Right lobe of liver (tissue), 6 donors: ENCODE results near the gene TNRC18. TPM values are rescaled to one million over a fixed set of nuclear protein-coding genes. Genes with fewer than 3 reads are reported as not detected.

Experiments used
- ATAC-seq, 4 donors: fragments of 200-7000 bp; cut with Tn5 transposase; one replicate each; pipeline ENCODE4 v1.9.1; 2020; ENCODE audit warnings: mild to moderate bottlenecking in 4 of 4, moderate library complexity in 4 of 4
- DNase-seq, 3 donors: peaks; one replicate each; pipeline ENCODE4 v3.0.0-alpha.2; 2020
- H3K27ac ChIP-seq, 3 donors: fragments of 200-600 bp; one replicate each; pipeline ENCODE4 v1.8.0; 2022
- H3K27me3 ChIP-seq, 2 donors: fragments of 200-600 bp; one replicate each; pipeline ENCODE4 v1.8.0; 2022
- H3K36me3 ChIP-seq, 4 donors: fragments of 200-600 bp; sonication (generic) in 1 of 4; one replicate each; pipeline versions ENCODE4 v1.5.1 to v1.8.0; 2017 to 2022; ENCODE audit warnings: control low read depth in 1 of 4
- H3K4me1 ChIP-seq, 4 donors: fragments of 200-600 bp; sonication (generic) in 1 of 4; one replicate each; pipeline versions ENCODE4 v1.5.1 to v1.8.0; 2017 to 2022; ENCODE audit warnings: control low read depth in 1 of 4
- H3K4me3 ChIP-seq, 3 donors: fragments of 200-600 bp; one replicate each; pipeline ENCODE4 v1.8.0; 2022
- H3K9me3 ChIP-seq, 4 donors: fragments of 200-600 bp; sonication (generic) in 1 of 4; one replicate each; pipeline versions ENCODE4 v1.5.1 to v1.8.0; 2017 to 2022; ENCODE audit warnings: control low read depth in 1 of 4
- POLR2A ChIP-seq: fragments of 450-650 bp; IDR thresholded peaks from one replicate; pipeline ENCODE4 v1.6.1; 2017; ENCODE audit warnings: antibody characterized with exemption, mild to moderate bottlenecking
- WGBS: methylation state at CpG from one replicate; pipeline ENCODE4 v1.1.6; 2018; ENCODE audit warnings: low coverage, low lambda C conversion rate; ENCODE audit not compliant: insufficient coverage; ENCODE audit errors: missing lambda C conversion rate; 5-methylcytosine and 5-hydroxymethylcytosine counted together
- intact Hi-C, 2 donors: fragments of 100-400 bp; cut with DNase I; formaldehyde crosslinking; loops; one replicate each; pipeline versions ENCODE4 v1.11.2 to v1.14.1; 2022
- total RNA-seq, 6 experiments: library from RNA; depleted of rRNA in 2 of 6; stranded (reverse); fragments of >200 nt in 2 of 6; fragmentation: NEBNext Ultra II Directional in 3 of 6; extraction: Animal tissue kit (Norgen Biotek cat#: 25700) in 3 of 6; gene quantifications; one replicate each; pipeline versions ENCODE4 v1.1.0 to v1.2.4, GENCODE V29; 2016 to 2023
- TF ChIP-seq, protein P1 (sequence below), 4 donors: fragments of 200-600 bp in 3 of 4; fragments of 450-650 bp in 1 of 4; IDR thresholded peaks; one replicate each; pipeline versions ENCODE4 v1.5.1 to v1.8.0; 2016 to 2022; ENCODE audit warnings: antibody characterized with exemption in 4 of 4, mild to moderate bottlenecking in 2 of 4
- donor health status: DM: no; HTN: yes; CAD: no.
- donor health status: DM: no; HTN: no; CAD: no.
- donor health status: DM: no; HTN: no; CAD: no.
- donor health status: DM: no; HTN: yes; CAD: no.
- donor health status: DM: no; HTN: yes; CAD: no.

Gene TNRC18
- total RNA-seq, 6 experiments from 2014 or later = 27.0 to 36.9 (median 30.5) TPM

DNA sequence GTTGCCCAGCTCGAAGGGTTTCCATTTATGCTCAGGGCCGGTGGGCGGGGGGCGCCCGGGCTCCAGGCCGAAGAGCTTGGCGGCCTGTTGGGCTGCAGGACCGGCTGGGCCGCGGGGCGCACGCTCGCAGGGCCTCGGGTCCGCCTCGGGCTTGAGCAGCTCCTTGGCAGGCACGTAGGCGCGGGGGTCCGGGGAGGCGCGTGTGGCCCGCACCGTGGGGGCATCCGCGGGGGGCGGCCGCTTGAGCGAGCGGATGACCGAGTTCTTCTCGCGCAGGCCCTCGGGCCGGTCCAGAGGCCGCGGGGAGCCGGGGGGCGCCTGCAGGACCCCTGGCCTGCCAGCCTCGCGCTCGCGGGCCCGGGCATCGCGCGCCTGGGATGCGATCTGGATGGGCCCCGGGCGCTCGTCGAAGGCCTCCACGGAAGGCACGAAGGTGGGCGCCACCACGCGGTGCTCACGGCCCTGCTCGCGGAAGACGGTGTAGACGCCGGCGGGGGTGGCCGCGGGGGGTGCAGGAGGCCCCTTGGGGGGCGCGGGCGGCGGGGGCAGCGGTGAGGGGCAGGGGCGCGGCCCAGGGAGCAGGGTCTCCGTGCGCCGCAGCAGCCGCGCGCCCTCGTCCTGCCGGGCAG, 35.2 kb downstream of the TNRC18 start:
- TF ChIP-seq, protein P1, sequence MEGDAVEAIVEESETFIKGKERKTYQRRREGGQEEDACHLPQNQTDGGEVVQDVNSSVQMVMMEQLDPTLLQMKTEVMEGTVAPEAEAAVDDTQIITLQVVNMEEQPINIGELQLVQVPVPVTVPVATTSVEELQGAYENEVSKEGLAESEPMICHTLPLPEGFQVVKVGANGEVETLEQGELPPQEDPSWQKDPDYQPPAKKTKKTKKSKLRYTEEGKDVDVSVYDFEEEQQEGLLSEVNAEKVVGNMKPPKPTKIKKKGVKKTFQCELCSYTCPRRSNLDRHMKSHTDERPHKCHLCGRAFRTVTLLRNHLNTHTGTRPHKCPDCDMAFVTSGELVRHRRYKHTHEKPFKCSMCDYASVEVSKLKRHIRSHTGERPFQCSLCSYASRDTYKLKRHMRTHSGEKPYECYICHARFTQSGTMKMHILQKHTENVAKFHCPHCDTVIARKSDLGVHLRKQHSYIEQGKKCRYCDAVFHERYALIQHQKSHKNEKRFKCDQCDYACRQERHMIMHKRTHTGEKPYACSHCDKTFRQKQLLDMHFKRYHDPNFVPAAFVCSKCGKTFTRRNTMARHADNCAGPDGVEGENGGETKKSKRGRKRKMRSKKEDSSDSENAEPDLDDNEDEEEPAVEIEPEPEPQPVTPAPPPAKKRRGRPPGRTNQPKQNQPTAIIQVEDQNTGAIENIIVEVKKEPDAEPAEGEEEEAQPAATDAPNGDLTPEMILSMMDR (IDR thresholded peaks at IDR 0.05) = no peak
- TF ChIP-seq POLR2A = no peak
- H3K9me3 ChIP-seq = no peaks in the 10 kb centered on the region
- WGBS = no CpG with 5 or more reads among the region's 81 CpGs
- H3K27ac ChIP-seq = no peak overlapping the region
- DNase-seq (no peak), ATAC-seq (peak in 1 of 4 donors; percentile 13)
- H3K4me1 ChIP-seq = peaks cover 0 to 8% (median 0%) of the 10 kb centered on the region in 4 donors
- intact Hi-C loops = no loop called here
- no peak overlapping the region for H3K4me3 ChIP-seq
- peaks cover 0 to 74% (median 29%) of the 10 kb centered on the region in 4 donors for H3K36me3 ChIP-seq
- H3K27me3 ChIP-seq = no peaks in the 10 kb centered on the region

DNA sequence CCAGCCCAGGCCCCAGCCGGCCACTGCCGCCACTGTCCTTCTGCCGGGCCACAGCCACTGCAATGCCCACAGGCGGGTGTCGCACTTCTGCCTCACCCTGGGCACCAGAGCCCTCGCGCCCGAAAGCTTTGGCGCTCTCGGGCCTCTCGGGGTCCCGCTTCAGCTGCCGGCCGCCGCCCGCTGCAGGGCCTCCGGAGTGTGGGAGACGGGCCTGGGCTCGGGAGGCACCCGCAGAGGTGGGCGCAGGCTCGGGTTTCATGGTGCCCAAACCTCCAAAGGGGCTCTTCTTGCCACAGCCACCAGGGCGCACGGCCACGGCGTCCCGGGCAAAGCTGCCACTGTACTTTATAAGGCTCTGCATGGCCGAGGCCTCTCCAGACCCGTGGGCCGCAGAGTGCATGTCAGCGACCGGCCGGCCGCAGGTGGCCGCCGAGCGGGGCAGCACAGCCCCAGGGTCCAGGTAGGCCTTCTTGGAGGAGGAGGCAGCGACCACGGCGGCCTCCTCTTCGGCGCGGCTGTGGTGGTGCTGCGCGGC, 35.9 kb downstream of the TNRC18 start:
- no peak for ATAC-seq
- DNase-seq = no peak

DNA sequence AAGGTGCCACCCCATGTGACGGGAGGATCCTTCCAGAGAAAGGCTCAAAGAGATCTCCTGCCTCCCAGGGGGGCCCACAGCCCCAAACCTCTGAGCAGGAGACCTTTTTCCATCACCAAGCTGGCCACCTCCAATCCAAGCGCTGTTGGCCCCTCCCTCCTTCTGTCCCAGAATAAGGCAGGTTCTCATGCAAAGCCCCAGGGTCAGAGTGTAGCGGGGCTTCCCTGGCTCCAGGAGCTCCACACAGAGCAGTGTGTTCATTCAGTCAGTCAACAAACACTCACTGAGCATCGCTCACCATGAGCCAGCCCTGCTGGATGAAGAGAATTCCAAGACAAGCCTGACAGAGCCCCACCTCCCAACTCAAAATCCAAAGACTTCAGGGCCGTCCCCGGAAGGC, 39.0 kb downstream of the TNRC18 start:
- ATAC-seq (no peak), DNase-seq (no peak)
- H3K36me3 ChIP-seq = peaks cover 0 to 39% (median 15%) of the 10 kb centered on the region in 4 donors
- intact Hi-C loops = no loop called here
- WGBS = 90% methylated on average over 2 of the region's 6 CpGs
- TF ChIP-seq, protein P1 (IDR thresholded peaks at IDR 0.05) = no peak
- no peak for TF ChIP-seq POLR2A
- H3K27me3 ChIP-seq = no peaks in the 10 kb centered on the region
- H3K27ac ChIP-seq = no peak overlapping the region
- H3K4me1 ChIP-seq = peaks cover 0 to 8% (median 0%) of the 10 kb centered on the region in 4 donors
- no peak overlapping the region for H3K4me3 ChIP-seq
- H3K9me3 ChIP-seq = no peaks in the 10 kb centered on the region

More for the DNA sequence above, 35.9 kb downstream of the TNRC18 start:
- 100% methylated on average over 3 of the region's 45 CpGs for WGBS
- no peaks in the 10 kb centered on the region for H3K9me3 ChIP-seq
- H3K36me3 ChIP-seq = peaks cover 0 to 68% (median 24%) of the 10 kb centered on the region in 4 donors
- intact Hi-C loops = no loop called here
- H3K4me1 ChIP-seq = peaks cover 0 to 8% (median 0%) of the 10 kb centered on the region in 4 donors
- no peak overlapping the region for H3K4me3 ChIP-seq
- H3K27me3 ChIP-seq = no peaks in the 10 kb centered on the region
- H3K27ac ChIP-seq = no peak overlapping the region
- TF ChIP-seq, protein P1 (IDR thresholded peaks at IDR 0.05) = no peak
- no peak for TF ChIP-seq POLR2A

DNA sequence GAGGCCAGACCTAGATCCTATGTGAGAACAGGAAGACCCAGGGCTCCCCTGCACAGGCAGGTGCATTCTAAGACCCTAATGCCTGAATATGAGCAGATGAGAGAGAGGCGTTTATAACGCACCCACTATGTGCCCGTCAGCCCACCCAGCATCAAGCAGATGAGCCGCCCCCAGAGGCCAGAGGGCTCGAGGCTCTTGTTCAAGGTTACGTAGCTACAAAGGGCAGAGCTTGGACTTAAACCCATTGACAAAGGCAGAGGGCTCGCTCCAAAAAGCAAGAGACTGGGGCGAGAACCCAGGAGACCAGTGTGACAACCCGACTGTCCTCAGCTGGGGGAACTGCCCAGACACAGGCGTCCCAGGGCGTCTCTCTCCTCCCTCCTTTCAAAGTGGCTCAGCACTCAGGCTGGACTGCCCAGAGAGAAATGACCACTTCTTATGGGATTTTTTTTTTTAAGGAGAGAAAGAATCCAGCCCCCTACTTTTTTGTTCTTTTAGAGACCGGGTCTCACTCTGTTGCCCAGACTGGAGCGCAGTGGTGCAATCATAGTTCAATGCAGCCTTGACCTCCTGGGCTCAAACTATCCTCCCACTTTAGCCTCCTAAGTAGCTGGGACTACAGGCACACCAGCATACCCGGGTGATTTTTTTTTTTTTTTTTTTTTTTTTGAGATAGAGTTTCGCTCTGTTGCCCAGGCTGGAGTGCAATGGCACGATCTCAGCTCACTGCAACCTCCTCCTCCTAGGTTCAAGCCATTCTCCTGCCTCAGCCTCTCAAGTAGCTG, 40.1 kb downstream of the TNRC18 start:
- no peak overlapping the region for H3K27ac ChIP-seq

More for the DNA sequence above, 40.1 kb downstream of the TNRC18 start:
- ATAC-seq (no peak), DNase-seq (no peak)
- Histone ChIP-seq H3K9me3 (no peaks in the 10 kb centered on the region), H3K4me1 (peaks cover 0 to 8% (median 0%) of the 10 kb centered on the region in 4 donors), H3K27me3 (no peaks in the 10 kb centered on the region), H3K36me3 (peaks cover 0 to 28% (median 14%) of the 10 kb centered on the region in 4 donors), H3K4me3 (no peak overlapping the region)
- intact Hi-C loops = no loop called here
- TF ChIP-seq, protein P1 (IDR thresholded peaks at IDR 0.05) = no peak
- no peak for TF ChIP-seq POLR2A
- WGBS = 61% methylated on average over 11 of the region's 16 CpGs
